Gastrocnemius medialis (tissue), 4 donors: ENCODE results near the gene LEFTY2. TPM values are rescaled to one million over a fixed set of nuclear protein-coding genes. Genes with fewer than 3 reads are reported as not detected.
"Not testable (repeated sequence)": the region's sequence is repeated elsewhere in the genome, so short reads cannot be mapped to it uniquely, and the experiment has no call there.

Source experiments
- ATAC-seq, 2 donors: fragments of 150-250 bp; one replicate each; pipeline ENCODE4 v1.9.1; 2016
- DNase-seq, 2 donors: peaks; one replicate each; pipeline ENCODE4 v3.0.0-alpha.2; 2019
- H3K27ac ChIP-seq, 4 donors: fragments of 200-600 bp; sonication (generic); 1 replicate in 1 of 4; 2 replicates in 3 of 4; pipeline ENCODE4 v1.5.1; 2016 to 2018; ENCODE audit warnings: mild to moderate bottlenecking in 2 of 4, moderate library complexity in 1 of 4
- H3K27me3 ChIP-seq, 3 donors: fragments of 200-600 bp; sonication (generic) in 2 of 3; 1 replicate in 1 of 3; 2 replicates in 2 of 3; pipeline versions ENCODE4 v1.5.1 to v1.6.0; 2016 to 2019; ENCODE audit warnings: mild to moderate bottlenecking in 1 of 3, moderate library complexity in 1 of 3
- H3K36me3 ChIP-seq, 2 donors: fragments of 200-600 bp; sonication (generic) in 1 of 2; one replicate each; pipeline ENCODE4 v1.5.1; 2017 to 2018
- H3K4me1 ChIP-seq, 2 donors: fragments of 200-600 bp; sonication (generic) in 1 of 2; one replicate each; pipeline ENCODE4 v1.5.1; 2016 to 2017; ENCODE audit warnings: mild to moderate bottlenecking in 2 of 2
- H3K4me3 ChIP-seq, 4 donors: fragments of 200-600 bp; sonication (generic) in 3 of 4; 1 replicate in 1 of 4; 2 replicates in 3 of 4; pipeline ENCODE4 v1.5.1; 2016 to 2019; ENCODE audit warnings: mild to moderate bottlenecking in 2 of 4
- H3K9me3 ChIP-seq, 3 donors: fragments of 200-600 bp; sonication (generic) in 2 of 3; 1 replicate in 1 of 3; 2 replicates in 2 of 3; pipeline ENCODE4 v1.5.1; 2016 to 2019
- POLR2A ChIP-seq, 2 donors: fragments of 450-650 bp; IDR thresholded peaks; one replicate each; pipeline ENCODE4 v1.6.1; 2017; ENCODE audit warnings: antibody characterized with exemption in 2 of 2, mild to moderate bottlenecking in 2 of 2, moderate library complexity in 2 of 2
- in situ Hi-C, 4 donors: fragments of 200-750 bp; cut with MboI; loops; one replicate each; pipeline versions ENCODE4 v1.15.0 to v1.8.0; 2017; ENCODE audit warnings: low sequenced_read_pairs in 4 of 4
- intact Hi-C: fragments of 100-400 bp; cut with DNase I; formaldehyde crosslinking; loops from one replicate; pipeline ENCODE4 v1.15.1; 2023; ENCODE audit warnings: low total_unique reads
- total RNA-seq, 4 donors: library from RNA; depleted of rRNA; stranded (reverse); fragments of >200 nt; gene quantifications; one replicate each; pipeline versions ENCODE4 v1.1.0 to v1.2.3, GENCODE V29; 2016
- TF ChIP-seq, protein P1 (sequence below), 5 experiments: fragments of 450-650 bp in 3 of 5; fragments of 200-600 bp in 2 of 5; sonication (generic) in 2 of 5; IDR thresholded peaks in 4 of 5; conservative IDR thresholded peaks in 1 of 5; 1 replicate in 4 of 5; 2 replicates in 1 of 5; pipeline ENCODE4 v1.5.1; 2016 to 2019; ENCODE audit warnings: antibody characterized with exemption in 5 of 5, mild to moderate bottlenecking in 3 of 5, moderate library complexity in 3 of 5

Gene LEFTY2
- total RNA-seq, 4 donors from 2014 or later, result 0.20 TPM; not detected in 3

DNA sequence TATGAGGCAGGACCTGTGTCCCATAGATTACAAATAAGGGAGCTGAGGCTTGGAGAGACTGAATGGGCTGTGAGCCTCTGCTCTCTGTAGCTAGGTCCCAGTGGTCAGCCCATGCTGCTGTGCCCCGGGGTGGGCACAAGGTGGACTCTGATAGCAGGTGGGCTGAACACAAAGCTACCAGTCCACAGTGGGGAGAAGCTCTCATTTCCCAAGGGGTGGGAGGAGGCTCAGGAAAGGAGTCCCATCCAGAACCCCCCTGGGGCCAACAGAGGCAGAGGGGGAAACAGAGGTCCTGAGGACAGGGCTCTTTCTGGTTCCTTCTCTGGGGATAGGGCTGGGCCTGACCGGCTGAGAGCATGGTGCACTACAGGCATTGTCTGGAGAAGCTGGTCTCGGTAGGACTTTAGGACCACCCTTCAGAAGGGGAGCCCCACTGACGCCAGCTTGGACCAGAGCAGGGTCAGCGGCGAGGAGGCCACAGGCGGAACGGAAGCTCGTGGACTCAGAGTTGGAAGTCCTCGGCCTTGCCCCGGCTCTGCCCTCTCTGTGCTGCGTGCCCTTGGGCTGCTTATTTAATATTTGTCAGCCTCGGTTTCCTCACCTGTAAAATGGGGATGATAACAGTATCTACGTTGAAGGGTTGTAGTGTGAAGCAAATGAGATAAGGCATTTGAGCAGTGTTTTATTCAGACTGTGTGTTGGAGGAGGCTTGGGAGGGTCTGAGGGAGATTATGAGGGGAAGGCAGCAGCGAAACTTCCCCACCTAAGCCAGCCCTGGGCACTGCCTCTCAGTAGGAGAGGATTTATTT lies 31.5 kb upstream of the LEFTY2 start:
- no peak for ATAC-seq
- in situ Hi-C loops, result loop anchor here in 2 of 4 donors (10.0 kb wide), 3 partner anchors 108 to 488 kb away; partner anchors contain the start of gene SRP9 (in 1 of the 2)
- DNase-seq, result no peak

DNA sequence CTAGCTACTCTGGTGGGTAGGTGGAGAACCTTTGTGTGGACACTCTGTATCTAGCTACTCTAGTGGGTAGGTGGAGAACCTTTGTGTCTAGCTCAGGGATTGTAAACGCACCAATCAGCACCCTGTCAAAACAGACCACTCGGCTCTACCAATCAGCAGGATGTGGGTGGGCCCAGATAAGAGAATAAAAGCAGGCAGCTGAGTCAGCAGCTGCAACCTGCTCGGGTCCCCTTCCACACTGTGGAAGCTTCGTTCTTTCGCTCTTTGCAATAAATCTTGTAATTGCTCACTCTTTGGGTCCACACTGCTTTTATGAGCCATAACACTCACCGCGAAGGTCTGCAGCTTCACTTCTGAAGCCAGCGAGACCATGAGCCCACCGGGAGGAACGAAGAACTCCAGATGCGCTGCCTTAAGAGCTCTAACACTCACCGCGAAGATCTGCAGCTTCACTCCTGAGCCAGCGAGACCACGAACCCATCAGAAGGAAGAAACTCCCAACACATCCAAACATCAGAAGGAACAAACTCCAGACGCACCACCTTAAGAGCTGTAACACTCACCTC lies 29.7 kb upstream of the LEFTY2 start:
- ATAC-seq, DNase-seq, H3K27ac ChIP-seq, H3K4me1 ChIP-seq, H3K4me3 ChIP-seq, H3K9me3 ChIP-seq, H3K36me3 ChIP-seq, H3K27me3 ChIP-seq: not testable (repeated sequence)
- in situ Hi-C loops (loop anchor here in 2 of 4 donors (10.0 kb wide), 3 partner anchors 106 to 486 kb away; partner anchors contain the start of gene SRP9 (in 1 of the 2)), intact Hi-C loops (loop anchor here (10.0 kb wide), 2 partner anchors 86 to 656 kb away; partner anchors contain the start of genes LEFTY1 and TMEM63A)

More for the DNA sequence above, 31.5 kb upstream of the LEFTY2 start:
- Histone ChIP-seq H3K36me3 (no peaks in the 10 kb centered on the region), H3K9me3 (no peaks in the 10 kb centered on the region), H3K27ac (no peak overlapping the region), H3K27me3 (no peaks in the 10 kb centered on the region), H3K4me1 (no peaks in the 10 kb centered on the region), H3K4me3 (no peak overlapping the region)
- no peak for TF ChIP-seq POLR2A (IDR thresholded peaks at IDR 0.05)
- TF ChIP-seq, protein P1, sequence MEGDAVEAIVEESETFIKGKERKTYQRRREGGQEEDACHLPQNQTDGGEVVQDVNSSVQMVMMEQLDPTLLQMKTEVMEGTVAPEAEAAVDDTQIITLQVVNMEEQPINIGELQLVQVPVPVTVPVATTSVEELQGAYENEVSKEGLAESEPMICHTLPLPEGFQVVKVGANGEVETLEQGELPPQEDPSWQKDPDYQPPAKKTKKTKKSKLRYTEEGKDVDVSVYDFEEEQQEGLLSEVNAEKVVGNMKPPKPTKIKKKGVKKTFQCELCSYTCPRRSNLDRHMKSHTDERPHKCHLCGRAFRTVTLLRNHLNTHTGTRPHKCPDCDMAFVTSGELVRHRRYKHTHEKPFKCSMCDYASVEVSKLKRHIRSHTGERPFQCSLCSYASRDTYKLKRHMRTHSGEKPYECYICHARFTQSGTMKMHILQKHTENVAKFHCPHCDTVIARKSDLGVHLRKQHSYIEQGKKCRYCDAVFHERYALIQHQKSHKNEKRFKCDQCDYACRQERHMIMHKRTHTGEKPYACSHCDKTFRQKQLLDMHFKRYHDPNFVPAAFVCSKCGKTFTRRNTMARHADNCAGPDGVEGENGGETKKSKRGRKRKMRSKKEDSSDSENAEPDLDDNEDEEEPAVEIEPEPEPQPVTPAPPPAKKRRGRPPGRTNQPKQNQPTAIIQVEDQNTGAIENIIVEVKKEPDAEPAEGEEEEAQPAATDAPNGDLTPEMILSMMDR (IDR thresholded peaks at IDR 0.05 in 4 of 5, conservative IDR thresholded peaks at IDR 0.05 in 1 of 5), result no peak
- intact Hi-C loops, result loop anchor here (10.0 kb wide), 2 partner anchors 88 to 658 kb away; partner anchors contain the start of genes LEFTY1 and TMEM63A

DNA sequence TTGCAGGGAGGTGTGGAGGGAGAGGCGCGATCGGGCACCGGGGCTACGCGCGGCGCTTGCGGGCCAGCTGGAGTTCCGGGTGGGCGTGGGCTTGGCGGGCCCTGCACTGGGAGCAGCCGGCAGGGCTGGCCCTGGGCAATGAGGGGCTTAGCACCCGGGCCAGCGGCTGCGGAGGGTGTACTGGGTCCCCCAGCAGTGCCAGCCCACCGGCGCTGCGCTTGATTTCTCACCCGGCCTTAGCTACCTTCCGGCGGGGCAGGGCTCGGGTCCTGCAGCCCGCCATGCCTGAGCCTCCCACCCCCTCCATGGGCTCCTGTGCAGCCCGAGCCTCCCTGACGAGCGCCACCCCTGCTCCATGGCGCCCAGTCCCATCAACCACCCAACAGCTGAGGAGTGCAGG lies 28.7 kb upstream of the LEFTY2 start:
- H3K27ac ChIP-seq, H3K27me3 ChIP-seq, H3K4me1 ChIP-seq, H3K36me3 ChIP-seq, H3K9me3 ChIP-seq, DNase-seq, ATAC-seq, H3K4me3 ChIP-seq: not testable (repeated sequence)
- in situ Hi-C loops, result loop anchor here in 2 of 4 donors (10.0 kb wide), 3 partner anchors 105 to 485 kb away; partner anchors contain the start of gene SRP9 (in 1 of the 2)
- intact Hi-C loops, result loop anchor here (10.0 kb wide), 2 partner anchors 85 to 655 kb away; partner anchors contain the start of genes LEFTY1 and TMEM63A

DNA sequence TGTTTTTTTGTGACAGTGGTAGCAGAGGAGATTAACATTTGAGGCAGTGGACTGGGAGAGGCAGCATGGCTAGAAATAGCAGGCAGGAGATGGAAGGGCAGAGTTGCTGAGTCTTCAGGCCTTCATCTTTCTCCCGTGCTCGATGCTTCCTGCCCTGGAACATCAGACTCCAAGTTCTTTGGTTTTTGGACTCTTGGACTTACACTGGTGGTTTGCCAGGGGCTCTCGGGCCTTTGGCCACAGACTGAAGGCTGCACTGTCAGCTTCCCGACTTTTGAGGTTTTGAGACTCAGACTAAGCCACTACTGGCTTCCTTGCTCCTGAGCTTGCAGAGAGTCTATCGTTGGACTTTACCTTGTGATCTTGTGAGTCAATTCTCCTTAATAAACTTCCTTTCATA lies 24.2 kb upstream of the LEFTY2 start:
- no peak overlapping the region for H3K27ac ChIP-seq
- H3K27me3 ChIP-seq, result peaks cover 0 to 3% (median 3%) of the 10 kb centered on the region in 3 donors
- no peaks in the 10 kb centered on the region for H3K36me3 ChIP-seq
- ATAC-seq (no peak), DNase-seq (no peak)
- TF ChIP-seq, protein P1 (IDR thresholded peaks at IDR 0.05 in 4 of 5, conservative IDR thresholded peaks at IDR 0.05 in 1 of 5), result no peak
- intact Hi-C loops, result no loop called here
- H3K9me3 ChIP-seq, result no peaks in the 10 kb centered on the region
- no peak overlapping the region for H3K4me3 ChIP-seq
- H3K4me1 ChIP-seq, result no peaks in the 10 kb centered on the region
- in situ Hi-C loops, result no loop called here

DNA sequence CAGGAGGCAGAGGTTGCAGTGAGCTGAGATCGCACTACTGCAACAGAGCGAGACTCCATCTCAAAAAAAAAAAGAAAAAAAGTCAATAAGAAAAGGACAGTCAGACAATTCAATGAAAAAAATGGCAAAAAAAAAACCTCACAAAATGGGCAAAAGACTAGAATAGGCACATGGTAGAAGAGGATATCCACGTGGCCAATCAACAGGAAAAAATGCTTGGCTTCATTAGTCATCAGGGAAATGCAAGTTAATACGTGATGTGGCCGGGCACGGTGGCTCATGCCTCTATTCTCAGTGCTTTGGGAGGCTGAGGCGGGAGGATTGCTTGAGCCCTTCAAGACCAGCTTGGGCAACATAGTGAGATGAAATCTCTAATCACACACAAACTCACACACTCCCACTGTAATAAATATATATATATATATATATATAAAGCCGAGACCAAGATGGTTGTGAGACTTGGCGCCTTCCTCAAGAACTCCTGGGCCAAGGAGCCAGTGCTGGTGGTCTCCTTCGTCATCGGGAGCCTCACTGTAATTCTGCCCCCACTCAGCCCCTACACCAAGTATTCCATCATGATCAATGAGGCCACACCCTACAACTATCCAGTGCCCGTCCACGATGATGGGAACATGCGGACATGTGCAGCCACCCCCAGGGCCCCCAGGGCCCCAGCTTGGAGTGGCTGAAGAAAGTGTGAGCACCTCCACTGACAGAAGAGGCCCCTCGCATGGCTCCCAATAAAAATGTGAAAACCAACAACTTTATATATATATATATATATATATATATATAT lies 22.9 kb upstream of the LEFTY2 start:
- Histone ChIP-seq H3K9me3 (no peaks in the 10 kb centered on the region), H3K27ac (no peak overlapping the region), H3K27me3 (peaks cover 0 to 3% (median 3%) of the 10 kb centered on the region in 3 donors), H3K4me1 (no peaks in the 10 kb centered on the region), H3K4me3 (no peak overlapping the region), H3K36me3 (no peaks in the 10 kb centered on the region)
- in situ Hi-C loops, result no loop called here
- intact Hi-C loops, result no loop called here
- ATAC-seq (no peak), DNase-seq (no peak)
- TF ChIP-seq, protein P1 (IDR thresholded peaks at IDR 0.05 in 4 of 5, conservative IDR thresholded peaks at IDR 0.05 in 1 of 5), result no peak
- TF ChIP-seq POLR2A (IDR thresholded peaks at IDR 0.05), result no peak
